HEK293 (cell line): Measurements from ENCODE around the gene STAB2.

Experiments used
- CTCF ChIA-PET: fragments of 350-600 bp; formaldehyde crosslinking; extraction: SDS; loops from one replicate; lab custom pipeline; 2021; ENCODE audit warnings: antibody characterized with exemption; lab: Yijun Ruan, JAX
- POLR2A ChIA-PET: fragments of 300-600 bp; formaldehyde crosslinking; extraction: SDS; loops from one replicate; lab custom pipeline; 2020; ENCODE audit warnings: antibody characterized with exemption, inconsistent platforms; lab: Yijun Ruan, JAX
- H3K27ac ChIP-seq: fragments of 200-500 bp; sonication (Bioruptor generic); 2 replicates; pipeline ENCODE4 v1.5.1; 2014; ENCODE audit warnings: low read depth, low read length, control low read depth, inconsistent platforms; ENCODE audit errors: extremely low read depth
- H3K36me3 ChIP-seq, 2 experiments: fragments of 200-500 bp in 1 of 2; sonication (Bioruptor generic) in 1 of 2; 1 replicate in 1 of 2; 2 replicates in 1 of 2; pipeline ENCODE4 v1.5.1; 2014 to 2017; ENCODE audit warnings: inconsistent platforms in 2 of 2, low read length in 2 of 2; ENCODE audit not compliant: control insufficient read depth in 2 of 2, insufficient read depth in 1 of 2
- H3K4me1 ChIP-seq: fragments of 200-500 bp; sonication (Bioruptor generic); 2 replicates; pipeline ENCODE4 v1.5.1; 2014; ENCODE audit warnings: mild to moderate bottlenecking, low read length, inconsistent platforms; ENCODE audit not compliant: control insufficient read depth, insufficient read depth
- H3K4me3 ChIP-seq: 2 replicates; pipeline ENCODE4 v1.5.1; 2011; ENCODE audit warnings: low read depth, mild to moderate bottlenecking, control low read depth, low read length, moderate library complexity
- H3K9me3 ChIP-seq: fragments of 200-500 bp; sonication (Bioruptor generic); 2 replicates; pipeline ENCODE4 v1.5.1; 2014; ENCODE audit warnings: low read depth, low read length, inconsistent platforms; ENCODE audit not compliant: control insufficient read depth, insufficient read depth
- HOXA7 ChIP-seq: sonication (generic); formaldehyde crosslinking; IDR thresholded peaks from 2 replicates; pipeline ENCODE4 v1.8.1; 2022; ENCODE audit warnings: missing genetic modification reagents, borderline replicate concordance
- HOXD13 ChIP-seq: sonication (generic); formaldehyde crosslinking; IDR thresholded peaks from 2 replicates; pipeline ENCODE4 v1.8.0; 2022; ENCODE audit warnings: missing genetic modification reagents, borderline replicate concordance
- MEIS1 ChIP-seq: sonication (generic); formaldehyde crosslinking; IDR thresholded peaks from 2 replicates; pipeline ENCODE4 v1.8.1; 2022; ENCODE audit warnings: missing genetic modification reagents, mild to moderate bottlenecking, borderline replicate concordance
- SP2 ChIP-seq: fragments of 450-650 bp; formaldehyde crosslinking; IDR thresholded peaks from 2 replicates; pipeline ENCODE4 v1.5.1; 2016; ENCODE audit warnings: missing biosample characterization, missing genetic modification characterization
- TCF7L2 ChIP-seq: IDR thresholded peaks from 2 replicates; pipeline ENCODE4 v1.6.1; 2011; ENCODE audit warnings: low read depth, mild to moderate bottlenecking, inconsistent platforms, low read length, moderate library complexity, borderline replicate concordance
- ZNF140 ChIP-seq: fragments of 450-650 bp; formaldehyde crosslinking; IDR thresholded peaks from 2 replicates; pipeline ENCODE4 v1.5.1; 2016; ENCODE audit warnings: missing biosample characterization, missing genetic modification characterization
- ZNF426 ChIP-seq: fragments of 450-650 bp; formaldehyde crosslinking; IDR thresholded peaks from 2 replicates; pipeline ENCODE4 v1.5.1; 2017; ENCODE audit warnings: missing biosample characterization, missing genetic modification characterization, mild to moderate bottlenecking, inconsistent platforms, moderate library complexity
- ZNF510 ChIP-seq: fragments of 450-650 bp; formaldehyde crosslinking; IDR thresholded peaks from 2 replicates; pipeline ENCODE4 v1.5.1; 2018; ENCODE audit warnings: mild to moderate bottlenecking, missing genetic modification characterization, missing biosample characterization; ENCODE audit not compliant: insufficient replicate concordance
- ZNF843 ChIP-seq: fragments of 450-650 bp; formaldehyde crosslinking; IDR thresholded peaks from 2 replicates; pipeline ENCODE4 v1.5.1; 2016; ENCODE audit warnings: missing biosample characterization, missing genetic modification characterization
- TF ChIP-seq, protein P1 (sequence below): fragments of 450-650 bp; formaldehyde crosslinking; IDR thresholded peaks from 2 replicates; pipeline ENCODE4 v1.5.1; 2016; ENCODE audit warnings: missing biosample characterization, missing genetic modification characterization, low read depth
- TF ChIP-seq, protein P2 (sequence below): fragments of 450-650 bp; formaldehyde crosslinking; IDR thresholded peaks from 2 replicates; pipeline ENCODE4 v1.5.1; 2016; ENCODE audit warnings: missing biosample characterization, missing genetic modification characterization, low read depth
- TF ChIP-seq, protein P3 (sequence below): fragments of 450-650 bp; formaldehyde crosslinking; IDR thresholded peaks from 2 replicates; pipeline ENCODE4 v1.5.1; 2016; ENCODE audit warnings: missing biosample characterization, missing genetic modification characterization
- TF ChIP-seq, protein P4 (sequence below): fragments of 450-650 bp; formaldehyde crosslinking; IDR thresholded peaks from 2 replicates; pipeline ENCODE4 v1.5.1; 2016; ENCODE audit warnings: missing biosample characterization, missing genetic modification characterization
- TF ChIP-seq, protein P5 (sequence below): fragments of 450-650 bp; formaldehyde crosslinking; IDR thresholded peaks from 2 replicates; pipeline ENCODE4 v1.5.1; 2017; ENCODE audit warnings: missing biosample characterization, missing genetic modification characterization
- TF ChIP-seq, protein P6 (sequence below): fragments of 450-650 bp; IDR thresholded peaks from 2 replicates; pipeline ENCODE4 v1.5.1; 2018; ENCODE audit warnings: missing biosample characterization, mild to moderate bottlenecking, missing genetic modification characterization

The STAB2 gene

DNA sequence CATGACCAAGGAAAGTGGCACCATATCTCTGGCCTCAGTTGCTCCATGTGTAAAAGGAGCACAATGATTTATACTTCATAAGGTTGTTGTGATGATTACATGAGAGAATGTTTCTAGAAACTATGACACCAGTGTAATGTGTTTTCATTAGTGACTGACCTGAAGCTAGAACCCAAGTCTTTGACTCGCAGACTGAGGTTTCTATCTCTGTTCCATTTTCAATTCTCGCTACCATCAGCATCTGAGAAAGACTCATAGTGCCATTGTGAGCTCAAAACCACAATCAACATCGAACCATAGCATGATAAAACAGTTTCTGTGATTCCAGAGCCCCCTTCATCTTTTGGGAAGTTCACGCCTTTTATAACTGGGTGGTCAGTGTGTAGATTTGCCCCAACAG lies 53.8 kb downstream of the STAB2 start:
- CTCF ChIA-PET, result interaction anchor here (1.5 to 3.7 kb wide), 2 partner anchors 8 to 10 kb away, joined by 4 to 42 read pairs; no protein-coding TSS in a partner anchor
- Histone ChIP-seq H3K27ac (no peak overlapping the region), H3K9me3 (no peaks in the 10 kb centered on the region), H3K4me1 (no peaks in the 10 kb centered on the region), H3K4me3 (no peak overlapping the region), H3K36me3 (no peaks in the 10 kb centered on the region)
- POLR2A ChIA-PET, result no interaction called here
- TF ChIP-seq, protein P1, sequence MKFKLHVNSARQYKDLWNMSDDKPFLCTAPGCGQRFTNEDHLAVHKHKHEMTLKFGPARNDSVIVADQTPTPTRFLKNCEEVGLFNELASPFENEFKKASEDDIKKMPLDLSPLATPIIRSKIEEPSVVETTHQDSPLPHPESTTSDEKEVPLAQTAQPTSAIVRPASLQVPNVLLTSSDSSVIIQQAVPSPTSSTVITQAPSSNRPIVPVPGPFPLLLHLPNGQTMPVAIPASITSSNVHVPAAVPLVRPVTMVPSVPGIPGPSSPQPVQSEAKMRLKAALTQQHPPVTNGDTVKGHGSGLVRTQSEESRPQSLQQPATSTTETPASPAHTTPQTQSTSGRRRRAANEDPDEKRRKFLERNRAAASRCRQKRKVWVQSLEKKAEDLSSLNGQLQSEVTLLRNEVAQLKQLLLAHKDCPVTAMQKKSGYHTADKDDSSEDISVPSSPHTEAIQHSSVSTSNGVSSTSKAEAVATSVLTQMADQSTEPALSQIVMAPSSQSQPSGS (tag by site-specific recombination), result no peak
- TF ChIP-seq TCF7L2 (no peak), HOXA7 (CRISPR knock-in tag) (no peak), SP2 (no peak), ZNF140 (no peak), ZNF426 (tag by site-specific recombination) (no peak), ZNF510 (tag by site-specific recombination) (no peak), MEIS1 (CRISPR knock-in tag) (no peak), HOXD13 (CRISPR knock-in tag) (no peak), ZNF843 (tag by site-specific recombination) (no peak)
- TF ChIP-seq, protein P2, sequence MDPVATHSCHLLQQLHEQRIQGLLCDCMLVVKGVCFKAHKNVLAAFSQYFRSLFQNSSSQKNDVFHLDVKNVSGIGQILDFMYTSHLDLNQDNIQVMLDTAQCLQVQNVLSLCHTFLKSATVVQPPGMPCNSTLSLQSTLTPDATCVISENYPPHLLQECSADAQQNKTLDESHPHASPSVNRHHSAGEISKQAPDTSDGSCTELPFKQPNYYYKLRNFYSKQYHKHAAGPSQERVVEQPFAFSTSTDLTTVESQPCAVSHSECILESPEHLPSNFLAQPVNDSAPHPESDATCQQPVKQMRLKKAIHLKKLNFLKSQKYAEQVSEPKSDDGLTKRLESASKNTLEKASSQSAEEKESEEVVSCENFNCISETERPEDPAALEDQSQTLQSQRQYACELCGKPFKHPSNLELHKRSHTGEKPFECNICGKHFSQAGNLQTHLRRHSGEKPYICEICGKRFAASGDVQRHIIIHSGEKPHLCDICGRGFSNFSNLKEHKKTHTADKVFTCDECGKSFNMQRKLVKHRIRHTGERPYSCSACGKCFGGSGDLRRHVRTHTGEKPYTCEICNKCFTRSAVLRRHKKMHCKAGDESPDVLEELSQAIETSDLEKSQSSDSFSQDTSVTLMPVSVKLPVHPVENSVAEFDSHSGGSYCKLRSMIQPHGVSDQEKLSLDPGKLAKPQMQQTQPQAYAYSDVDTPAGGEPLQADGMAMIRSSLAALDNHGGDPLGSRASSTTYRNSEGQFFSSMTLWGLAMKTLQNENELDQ (tag by site-specific recombination), result no peak
- TF ChIP-seq, protein P3, sequence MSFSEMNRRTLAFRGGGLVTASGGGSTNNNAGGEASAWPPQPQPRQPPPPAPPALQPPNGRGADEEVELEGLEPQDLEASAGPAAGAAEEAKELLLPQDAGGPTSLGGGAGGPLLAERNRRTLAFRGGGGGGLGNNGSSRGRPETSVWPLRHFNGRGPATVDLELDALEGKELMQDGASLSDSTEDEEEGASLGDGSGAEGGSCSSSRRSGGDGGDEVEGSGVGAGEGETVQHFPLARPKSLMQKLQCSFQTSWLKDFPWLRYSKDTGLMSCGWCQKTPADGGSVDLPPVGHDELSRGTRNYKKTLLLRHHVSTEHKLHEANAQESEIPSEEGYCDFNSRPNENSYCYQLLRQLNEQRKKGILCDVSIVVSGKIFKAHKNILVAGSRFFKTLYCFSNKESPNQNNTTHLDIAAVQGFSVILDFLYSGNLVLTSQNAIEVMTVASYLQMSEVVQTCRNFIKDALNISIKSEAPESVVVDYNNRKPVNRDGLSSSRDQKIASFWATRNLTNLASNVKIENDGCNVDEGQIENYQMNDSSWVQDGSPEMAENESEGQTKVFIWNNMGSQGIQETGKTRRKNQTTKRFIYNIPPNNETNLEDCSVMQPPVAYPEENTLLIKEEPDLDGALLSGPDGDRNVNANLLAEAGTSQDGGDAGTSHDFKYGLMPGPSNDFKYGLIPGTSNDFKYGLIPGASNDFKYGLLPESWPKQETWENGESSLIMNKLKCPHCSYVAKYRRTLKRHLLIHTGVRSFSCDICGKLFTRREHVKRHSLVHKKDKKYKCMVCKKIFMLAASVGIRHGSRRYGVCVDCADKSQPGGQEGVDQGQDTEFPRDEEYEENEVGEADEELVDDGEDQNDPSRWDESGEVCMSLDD (tag by site-specific recombination), result no peak
- TF ChIP-seq, protein P4, sequence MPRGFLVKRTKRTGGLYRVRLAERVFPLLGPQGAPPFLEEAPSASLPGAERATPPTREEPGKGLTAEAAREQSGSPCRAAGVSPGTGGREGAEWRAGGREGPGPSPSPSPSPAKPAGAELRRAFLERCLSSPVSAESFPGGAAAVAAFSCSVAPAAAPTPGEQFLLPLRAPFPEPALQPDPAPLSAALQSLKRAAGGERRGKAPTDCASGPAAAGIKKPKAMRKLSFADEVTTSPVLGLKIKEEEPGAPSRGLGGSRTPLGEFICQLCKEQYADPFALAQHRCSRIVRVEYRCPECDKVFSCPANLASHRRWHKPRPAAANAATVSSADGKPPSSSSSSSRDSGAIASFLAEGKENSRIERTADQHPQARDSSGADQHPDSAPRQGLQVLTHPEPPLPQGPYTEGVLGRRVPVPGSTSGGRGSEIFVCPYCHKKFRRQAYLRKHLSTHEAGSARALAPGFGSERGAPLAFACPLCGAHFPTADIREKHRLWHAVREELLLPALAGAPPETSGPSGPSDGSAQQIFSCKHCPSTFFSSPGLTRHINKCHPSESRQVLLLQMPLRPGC (tag by site-specific recombination), result no peak
- TF ChIP-seq, protein P5, sequence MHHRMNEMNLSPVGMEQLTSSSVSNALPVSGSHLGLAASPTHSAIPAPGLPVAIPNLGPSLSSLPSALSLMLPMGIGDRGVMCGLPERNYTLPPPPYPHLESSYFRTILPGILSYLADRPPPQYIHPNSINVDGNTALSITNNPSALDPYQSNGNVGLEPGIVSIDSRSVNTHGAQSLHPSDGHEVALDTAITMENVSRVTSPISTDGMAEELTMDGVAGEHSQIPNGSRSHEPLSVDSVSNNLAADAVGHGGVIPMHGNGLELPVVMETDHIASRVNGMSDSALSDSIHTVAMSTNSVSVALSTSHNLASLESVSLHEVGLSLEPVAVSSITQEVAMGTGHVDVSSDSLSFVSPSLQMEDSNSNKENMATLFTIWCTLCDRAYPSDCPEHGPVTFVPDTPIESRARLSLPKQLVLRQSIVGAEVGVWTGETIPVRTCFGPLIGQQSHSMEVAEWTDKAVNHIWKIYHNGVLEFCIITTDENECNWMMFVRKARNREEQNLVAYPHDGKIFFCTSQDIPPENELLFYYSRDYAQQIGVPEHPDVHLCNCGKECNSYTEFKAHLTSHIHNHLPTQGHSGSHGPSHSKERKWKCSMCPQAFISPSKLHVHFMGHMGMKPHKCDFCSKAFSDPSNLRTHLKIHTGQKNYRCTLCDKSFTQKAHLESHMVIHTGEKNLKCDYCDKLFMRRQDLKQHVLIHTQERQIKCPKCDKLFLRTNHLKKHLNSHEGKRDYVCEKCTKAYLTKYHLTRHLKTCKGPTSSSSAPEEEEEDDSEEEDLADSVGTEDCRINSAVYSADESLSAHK (tag by site-specific recombination), result no peak
- TF ChIP-seq, protein P6, sequence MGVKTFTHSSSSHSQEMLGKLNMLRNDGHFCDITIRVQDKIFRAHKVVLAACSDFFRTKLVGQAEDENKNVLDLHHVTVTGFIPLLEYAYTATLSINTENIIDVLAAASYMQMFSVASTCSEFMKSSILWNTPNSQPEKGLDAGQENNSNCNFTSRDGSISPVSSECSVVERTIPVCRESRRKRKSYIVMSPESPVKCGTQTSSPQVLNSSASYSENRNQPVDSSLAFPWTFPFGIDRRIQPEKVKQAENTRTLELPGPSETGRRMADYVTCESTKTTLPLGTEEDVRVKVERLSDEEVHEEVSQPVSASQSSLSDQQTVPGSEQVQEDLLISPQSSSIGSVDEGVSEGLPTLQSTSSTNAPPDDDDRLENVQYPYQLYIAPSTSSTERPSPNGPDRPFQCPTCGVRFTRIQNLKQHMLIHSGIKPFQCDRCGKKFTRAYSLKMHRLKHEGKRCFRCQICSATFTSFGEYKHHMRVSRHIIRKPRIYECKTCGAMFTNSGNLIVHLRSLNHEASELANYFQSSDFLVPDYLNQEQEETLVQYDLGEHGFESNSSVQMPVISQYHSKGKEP (tag by site-specific recombination), result no peak
